ENCODE data around the gene MIF. TPM values are rescaled to one million over a fixed set of nuclear protein-coding genes. Genes with fewer than 3 reads are reported as not detected.
"Not testable (repeated sequence)": the region's sequence is repeated elsewhere in the genome, so short reads cannot be mapped to it uniquely, and the experiment has no call there.

Gene MIF
- total RNA-seq, 2 experiments from 2014 or later = 836 to 882 TPM

GRCh38 chr22:23896523-23897186 lies 2.5 kb downstream of the MIF start:
- Mint-ChIP-seq H3K27me3 (no peaks in the 10 kb centered on the region), H3K4me3 (peak overlapping the region; percentile 59), H3K36me3 (ENCODE audit: low read depth) (peaks cover 42% of the 10 kb centered on the region), H3K4me1 (peaks cover 34% of the 10 kb centered on the region), H3K27ac (no peak overlapping the region), H3K9me3 (no peaks in the 10 kb centered on the region)
- no peak for DNase-seq
- POLR2A ChIA-PET = interaction anchor here (1.0 to 1.8 kb wide), 2 partner anchors 17 to 39 kb away, joined by 3 to 10 read pairs; partner anchors contain the start of gene SLC2A11
- CTCF ChIA-PET = no interaction called here

DNA sequence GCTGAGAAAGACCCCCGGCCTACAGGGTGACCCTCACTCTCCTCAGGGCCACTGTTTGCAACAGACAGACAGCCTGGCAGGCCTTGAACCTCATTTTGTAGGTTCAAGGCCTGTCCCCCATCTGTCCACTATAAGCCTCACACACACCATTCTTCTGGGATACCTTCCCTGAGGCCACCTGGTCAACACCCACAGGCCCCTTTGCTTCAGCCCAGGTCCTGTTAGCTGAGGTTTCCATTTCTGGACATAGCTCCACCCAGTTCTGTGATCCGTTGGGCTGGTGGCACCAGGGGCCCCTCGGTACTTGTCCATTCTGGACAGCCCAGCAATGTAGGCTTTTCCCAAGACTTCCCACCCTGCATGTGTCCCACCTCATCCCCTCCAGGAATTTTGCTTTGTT lies 3.1 kb downstream of the MIF start:
- H3K27me3 Mint-ChIP-seq = no peaks in the 10 kb centered on the region
- CTCF ChIA-PET = no interaction called here
- H3K36me3 Mint-ChIP-seq (ENCODE audit: low read depth) = peaks cover 42% of the 10 kb centered on the region
- no peaks in the 10 kb centered on the region for H3K9me3 Mint-ChIP-seq
- peaks cover 31% of the 10 kb centered on the region for H3K4me1 Mint-ChIP-seq
- POLR2A ChIA-PET = interaction anchor here (1.0 to 1.8 kb wide), 2 partner anchors 16 to 40 kb away, joined by 3 to 10 read pairs; partner anchors contain the start of gene SLC2A11
- DNase-seq = no peak
- H3K4me3 Mint-ChIP-seq = peak overlapping the region; percentile 59
- H3K27ac Mint-ChIP-seq = no peak overlapping the region

DNA sequence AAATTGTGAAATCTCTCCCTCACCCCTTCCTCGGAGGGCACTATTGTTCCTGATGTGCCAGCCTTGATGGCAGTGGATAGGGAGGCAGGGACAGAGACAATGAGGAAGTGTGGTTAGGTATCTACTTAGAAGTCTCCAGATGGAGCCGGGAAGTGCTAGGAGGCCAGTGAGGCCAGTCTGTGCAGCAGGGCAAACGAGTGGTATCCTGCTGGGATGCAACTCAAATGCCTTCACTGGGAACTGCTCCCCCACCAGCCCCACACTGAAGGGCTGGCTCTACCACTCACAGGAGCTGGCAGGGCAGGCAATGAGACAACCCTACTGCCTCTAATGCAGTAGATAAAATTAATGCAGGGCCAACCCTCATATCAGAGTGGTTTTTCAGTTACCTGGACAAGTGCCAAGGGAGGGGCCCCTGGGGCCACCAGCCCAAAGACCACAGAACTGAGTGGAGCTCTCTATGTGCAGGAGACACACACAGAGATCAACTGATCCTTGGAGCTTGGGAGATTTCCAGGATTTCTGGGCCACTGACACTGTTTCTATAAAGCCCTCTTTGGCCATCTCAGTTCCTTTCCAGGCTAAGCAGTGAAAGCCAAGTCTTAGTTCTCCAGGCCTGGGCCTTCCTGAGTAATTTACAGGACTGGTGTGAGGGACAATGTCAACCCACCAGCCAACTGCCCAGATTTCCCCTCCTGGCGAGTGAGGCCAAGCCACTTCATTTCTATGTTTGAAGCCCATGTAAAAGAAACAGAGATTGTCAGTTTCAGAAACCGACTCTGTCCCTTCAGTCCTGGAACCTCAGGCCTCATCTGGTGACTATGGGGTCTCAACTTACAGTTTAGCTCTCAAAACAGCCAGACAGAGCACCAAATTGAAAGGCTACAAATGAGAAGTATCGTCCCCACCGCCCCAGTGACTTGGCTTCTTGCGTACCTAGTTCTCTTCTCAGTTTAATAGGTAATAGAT lies 4.1 kb downstream of the MIF start:
- POLR2A ChIA-PET = interaction anchor here (1.0 kb wide), 2 partner anchors 16 to 41 kb away, joined by 3 read pairs; partner anchors contain the start of gene SLC2A11

DNA sequence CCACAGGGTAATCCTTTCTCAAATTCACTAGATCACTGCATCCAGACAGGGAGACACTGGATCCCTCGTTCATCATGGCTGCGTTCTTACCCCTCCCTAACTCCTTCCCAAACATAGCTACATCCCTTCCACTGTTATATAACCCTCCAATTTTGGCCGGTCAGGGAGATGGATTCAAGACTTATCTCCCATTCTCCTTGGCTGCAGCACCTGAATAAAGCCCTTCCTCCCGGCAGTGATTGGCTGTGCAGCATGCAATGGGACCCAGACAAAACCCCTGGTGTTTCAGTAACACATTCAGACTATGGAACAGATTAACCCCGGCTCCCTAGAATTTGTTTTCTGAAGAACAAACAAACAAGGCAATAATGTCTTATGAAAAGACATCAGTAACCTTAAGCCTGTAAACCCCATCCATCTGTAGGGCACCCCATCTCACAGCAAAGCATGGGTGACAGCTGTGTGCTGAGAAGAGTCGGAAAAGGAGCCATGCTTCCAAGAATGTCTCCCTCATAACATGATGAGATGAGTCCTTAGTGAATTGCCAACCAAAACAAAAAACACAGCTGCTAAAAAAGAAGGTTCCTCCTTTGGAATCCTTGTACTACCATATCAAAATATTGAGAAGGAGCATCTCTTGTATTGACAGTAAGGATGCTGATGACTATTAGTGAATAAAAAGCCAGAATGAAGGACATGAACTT lies 5.0 kb downstream of the MIF start:
- Mint-ChIP-seq H3K36me3 (ENCODE audit: low read depth) (peaks cover 42% of the 10 kb centered on the region), H3K4me3 (no peak overlapping the region), H3K27ac (no peak overlapping the region), H3K9me3 (no peaks in the 10 kb centered on the region), H3K4me1 (peaks cover 19% of the 10 kb centered on the region), H3K27me3 (no peaks in the 10 kb centered on the region)
- no peak for DNase-seq
- ChIA-PET POLR2A (no interaction called here), CTCF (interaction anchor here (0.5 kb wide), 1 partner anchor 163 kb away, joined by 3 read pairs; no protein-coding TSS in a partner anchor)

More for the DNA sequence above, 4.1 kb downstream of the MIF start:
- no peak for DNase-seq
- peaks cover 42% of the 10 kb centered on the region for H3K36me3 Mint-ChIP-seq (ENCODE audit: low read depth)
- peaks cover 25% of the 10 kb centered on the region for H3K4me1 Mint-ChIP-seq
- no peak overlapping the region for H3K27ac Mint-ChIP-seq
- CTCF ChIA-PET = no interaction called here
- H3K27me3 Mint-ChIP-seq = no peaks in the 10 kb centered on the region
- H3K9me3 Mint-ChIP-seq = no peaks in the 10 kb centered on the region
- H3K4me3 Mint-ChIP-seq = no peak overlapping the region

DNA sequence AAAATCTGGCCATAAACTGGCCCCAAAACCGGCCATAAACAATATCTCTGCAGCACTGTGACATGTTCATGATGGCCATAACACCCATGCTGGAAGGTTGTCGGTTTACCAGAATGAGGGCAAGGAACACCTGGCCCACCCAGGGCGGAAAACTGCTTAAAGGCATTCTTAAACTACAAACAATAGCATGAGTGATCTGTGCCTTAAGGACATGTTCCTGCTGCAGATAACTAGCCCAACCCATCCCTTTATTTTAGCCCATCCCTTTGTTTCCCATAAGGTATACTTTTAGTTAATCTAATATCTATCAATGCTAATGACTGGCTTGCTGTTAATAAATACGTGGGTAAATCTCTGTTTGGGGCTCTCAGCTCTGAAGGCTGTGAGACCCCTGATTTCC lies 6.0 kb downstream of the MIF start:
- H3K27ac Mint-ChIP-seq, DNase-seq, CTCF ChIA-PET, H3K9me3 Mint-ChIP-seq, H3K27me3 Mint-ChIP-seq, H3K4me3 Mint-ChIP-seq: not testable (repeated sequence)
- Mint-ChIP-seq H3K36me3 (ENCODE audit: low read depth) (peaks cover 37% of the 10 kb centered on the region), H3K4me1 (peaks cover 19% of the 10 kb centered on the region)
- POLR2A ChIA-PET = interaction anchor here (1.7 kb wide), 1 partner anchor 13 kb away, joined by 5 read pairs; no protein-coding TSS in a partner anchor

DNA sequence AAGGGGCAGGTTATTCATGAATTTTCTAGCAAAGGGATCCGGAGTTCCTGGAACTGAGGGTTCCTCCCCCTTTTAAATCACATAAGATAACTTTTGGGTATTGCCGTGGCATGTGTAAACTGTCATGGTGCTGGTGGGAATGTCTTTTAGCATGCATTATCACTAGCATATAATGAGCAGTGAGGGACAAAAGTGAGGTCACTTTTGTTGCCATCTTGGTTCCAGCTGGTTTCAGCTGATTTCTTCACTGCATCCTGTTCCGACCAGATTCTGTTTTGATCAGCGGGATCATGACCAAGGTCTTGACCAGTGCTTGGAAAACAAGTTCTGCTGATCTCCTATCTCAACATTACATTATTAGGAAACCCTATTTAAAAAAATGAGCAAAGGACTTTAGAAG lies 7.4 kb downstream of the MIF start:
- no peak for DNase-seq
- Mint-ChIP-seq H3K4me3 (no peak overlapping the region), H3K36me3 (ENCODE audit: low read depth) (peaks cover 23% of the 10 kb centered on the region), H3K27ac (no peak overlapping the region), H3K9me3 (no peaks in the 10 kb centered on the region), H3K4me1 (peaks cover 8% of the 10 kb centered on the region), H3K27me3 (no peaks in the 10 kb centered on the region)
- CTCF ChIA-PET = no interaction called here
- POLR2A ChIA-PET = interaction anchor here (0.7 to 1.7 kb wide), 2 partner anchors 8 to 11 kb away, joined by 3 to 5 read pairs; no protein-coding TSS in a partner anchor

- H3K27me3 Mint-ChIP-seq = no peaks in the 10 kb centered on the region
- H3K36me3 Mint-ChIP-seq (ENCODE audit: low read depth) = peaks cover 9% of the 10 kb centered on the region
- H3K4me1 Mint-ChIP-seq = no peaks in the 10 kb centered on the region
- no peak overlapping the region for H3K4me3 Mint-ChIP-seq
- ChIA-PET CTCF (interaction anchor here (2.5 kb wide), 1 partner anchor 9 kb away, joined by 15 read pairs; the partner anchor contains the start of gene MIF), POLR2A (interaction anchor here (1.6 to 2.9 kb wide), 2 partner anchors 9 to 10 kb away, joined by 5 to 12 read pairs; partner anchors contain the start of gene MIF)
- no peaks in the 10 kb centered on the region for H3K9me3 Mint-ChIP-seq
- no peak overlapping the region for H3K27ac Mint-ChIP-seq
- DNase-seq = no peak
These were observed 9.3 kb downstream of the MIF start for GRCh38 chr22:23903328-23903971.

GRCh38 chr22:23904573-23905254 lies 10.5 kb downstream of the MIF start:
- DNase-seq = no peak
- Mint-ChIP-seq H3K27ac (no peak overlapping the region), H3K9me3 (no peaks in the 10 kb centered on the region), H3K27me3 (no peaks in the 10 kb centered on the region), H3K36me3 (ENCODE audit: low read depth) (peaks cover 5% of the 10 kb centered on the region), H3K4me3 (no peak overlapping the region), H3K4me1 (no peaks in the 10 kb centered on the region)
- CTCF ChIA-PET = interaction anchor here (2.5 kb wide), 1 partner anchor 11 kb away, joined by 15 read pairs; the partner anchor contains the start of gene MIF
- POLR2A ChIA-PET = interaction anchor here (2.9 kb wide), 1 partner anchor 10 kb away, joined by 12 read pairs; the partner anchor contains the start of gene MIF

GRCh38 chr22:23906641-23907040 lies 12.5 kb downstream of the MIF start:
- H3K36me3 Mint-ChIP-seq (ENCODE audit: low read depth) = no peaks in the 10 kb centered on the region
- H3K9me3 Mint-ChIP-seq = no peaks in the 10 kb centered on the region
- no peaks in the 10 kb centered on the region for H3K27me3 Mint-ChIP-seq
- H3K4me1 Mint-ChIP-seq = no peaks in the 10 kb centered on the region
- H3K27ac Mint-ChIP-seq = no peak overlapping the region
- DNase-seq = no peak
- POLR2A ChIA-PET = no interaction called here
- no peak overlapping the region for H3K4me3 Mint-ChIP-seq
- CTCF ChIA-PET = no interaction called here

- POLR2A ChIA-PET = interaction anchor here (6.9 kb wide), 1 partner anchor 14 kb away, joined by 85 read pairs; the partner anchor contains the start of gene MIF
- H3K9me3 Mint-ChIP-seq; H3K27me3 Mint-ChIP-seq; H3K4me3 Mint-ChIP-seq; H3K4me1 Mint-ChIP-seq; H3K27ac Mint-ChIP-seq; H3K36me3 Mint-ChIP-seq (ENCODE audit: low read depth); DNase-seq; CTCF ChIA-PET: not testable (repeated sequence)
These were observed 13.2 kb downstream of the MIF start for GRCh38 chr22:23907423-23907822.

DNA sequence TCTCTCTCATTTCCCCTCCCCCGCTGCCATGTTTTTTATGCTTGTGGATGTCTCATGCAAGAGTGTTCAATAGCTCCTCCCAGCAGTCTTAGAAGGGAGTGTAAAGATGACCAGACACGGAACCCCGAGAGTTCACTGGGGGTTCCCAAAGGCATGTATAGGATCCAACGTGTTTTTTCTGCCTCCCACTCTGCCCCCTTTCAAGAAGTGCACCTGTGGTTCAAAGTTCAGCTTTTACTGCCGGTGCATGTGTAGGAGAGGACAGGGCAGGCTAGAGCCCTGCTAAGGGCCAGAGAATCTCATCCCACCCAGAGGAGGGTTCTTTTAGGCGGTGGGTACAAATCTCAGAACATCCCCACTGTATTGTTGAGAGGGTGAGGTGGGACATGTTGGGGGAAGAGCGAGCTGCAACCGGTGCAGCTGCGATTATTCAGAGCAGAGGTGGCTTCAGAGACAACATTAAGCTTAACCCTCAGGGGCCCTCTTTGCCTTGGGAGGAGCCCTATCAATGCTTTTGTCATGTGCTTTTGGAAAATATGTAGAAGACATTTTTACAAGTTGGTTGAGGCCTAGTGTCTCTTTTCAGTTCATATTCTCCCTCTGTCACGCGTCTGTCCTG lies 14.5 kb downstream of the MIF start:
- POLR2A ChIA-PET = interaction anchor here (6.9 kb wide), 1 partner anchor 15 kb away, joined by 85 read pairs; the partner anchor contains the start of gene MIF
- no peak overlapping the region for H3K4me3 Mint-ChIP-seq
- H3K9me3 Mint-ChIP-seq = no peaks in the 10 kb centered on the region
- no peaks in the 10 kb centered on the region for H3K27me3 Mint-ChIP-seq
- H3K27ac Mint-ChIP-seq = no peak overlapping the region
- DNase-seq = no peak
- H3K4me1 Mint-ChIP-seq = peaks cover 15% of the 10 kb centered on the region
- CTCF ChIA-PET = no interaction called here
- peaks cover 3% of the 10 kb centered on the region for H3K36me3 Mint-ChIP-seq (ENCODE audit: low read depth)

Measured in activated CD4-positive, alpha-beta memory T cell treated with anti-CD3 and anti-CD28 coated beads, Interleukin-2, amount 10 ng/mL, durations not matched to agents 7 days and 5 days (primary cell).